Renal pelvis (tissue), 12 donors: ENCODE measurements around the gene POFUT2. TPM values are rescaled to one million over a fixed set of nuclear protein-coding genes. Genes with fewer than 3 reads are reported as not detected.

Source experiments
- DNase-seq: peaks from one replicate; pipeline ENCODE4 v3.0.0-alpha.2; 2013
- long read RNA-seq, 16 experiments: transcript quantifications; one replicate each; lab custom pipeline, GENCODE V29; 2026
- polyA plus RNA-seq, 3 donors: library from polyadenylated mRNA; unstranded; fragments of 120-200 nt; gene quantifications; one replicate each; pipeline ENCODE4 v1.2.1, GENCODE V29; 2013; ENCODE audit not compliant: insufficient read length in 3 of 3

The POFUT2 gene, protein sequence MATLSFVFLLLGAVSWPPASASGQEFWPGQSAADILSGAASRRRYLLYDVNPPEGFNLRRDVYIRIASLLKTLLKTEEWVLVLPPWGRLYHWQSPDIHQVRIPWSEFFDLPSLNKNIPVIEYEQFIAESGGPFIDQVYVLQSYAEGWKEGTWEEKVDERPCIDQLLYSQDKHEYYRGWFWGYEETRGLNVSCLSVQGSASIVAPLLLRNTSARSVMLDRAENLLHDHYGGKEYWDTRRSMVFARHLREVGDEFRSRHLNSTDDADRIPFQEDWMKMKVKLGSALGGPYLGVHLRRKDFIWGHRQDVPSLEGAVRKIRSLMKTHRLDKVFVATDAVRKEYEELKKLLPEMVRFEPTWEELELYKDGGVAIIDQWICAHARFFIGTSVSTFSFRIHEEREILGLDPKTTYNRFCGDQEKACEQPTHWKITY
- polyA plus RNA-seq, result 10 to 100 TPM; 37.9 to 41.3 (median 38.1) TPM
- long read RNA-seq, donor 1, full-length matches to known transcripts, result 11 of 11 reads
- long read RNA-seq, donor 1, partial matches to known transcripts, result 0 of 11 reads
- long read RNA-seq, donor 1, other reads (novel, unspliced or antisense), result 0 of 11 reads
- long read RNA-seq, donor 2, full-length matches to known transcripts, result 9 of 9 reads
- long read RNA-seq, donor 2, partial matches to known transcripts, result 0 of 9 reads
- long read RNA-seq, donor 2, other reads (novel, unspliced or antisense), result 0 of 9 reads
- long read RNA-seq, donor 3, transcript POFUT2-203 (9 exons, 2,871 nt), result major isoform, 6 of 9 reads
- long read RNA-seq, donor 3, partial matches to known transcripts, result 0 of 9 reads
- long read RNA-seq, donor 3, other reads (novel, unspliced or antisense), result 0 of 9 reads
- long read RNA-seq, donor 4, transcript POFUT2-203 (9 exons, 2,871 nt), result major isoform, 8 of 8 reads
- long read RNA-seq, donor 4, partial matches to known transcripts, result 0 of 8 reads
- long read RNA-seq, donor 4, other reads (novel, unspliced or antisense), result 0 of 8 reads
- long read RNA-seq, donor 5, partial matches to known transcripts, result 0 of 5 reads
- long read RNA-seq, donor 5, other reads (novel, unspliced or antisense), result 0 of 5 reads
- long read RNA-seq, donor 6, full-length matches to known transcripts, result 4 of 4 reads
- long read RNA-seq, donor 6, partial matches to known transcripts, result 0 of 4 reads
- long read RNA-seq, donor 6, other reads (novel, unspliced or antisense), result 0 of 4 reads
- long read RNA-seq, donor 7, transcript POFUT2-203 (9 exons, 2,871 nt), result major isoform, 9 of 10 reads
- long read RNA-seq, donor 7, partial matches to known transcripts, result 0 of 10 reads
- long read RNA-seq, donor 7, other reads (novel, unspliced or antisense), result 0 of 10 reads
- long read RNA-seq, donor 8, partial matches to known transcripts, result 0 of 5 reads
- long read RNA-seq, donor 8, other reads (novel, unspliced or antisense), result 0 of 5 reads
- long read RNA-seq, donor 9, partial matches to known transcripts, result 13 of 23 reads
- long read RNA-seq, donor 9, other reads (novel, unspliced or antisense), result 5 of 23 reads
- long read RNA-seq, donor 10, partial matches to known transcripts, result 0 of 5 reads
- long read RNA-seq, donor 10, other reads (novel, unspliced or antisense), result 0 of 5 reads
- long read RNA-seq, donor 11, partial matches to known transcripts, result 6 of 26 reads
- long read RNA-seq, donor 11, other reads (novel, unspliced or antisense), result 16 of 26 reads
- long read RNA-seq, donor 12, transcript POFUT2-203 (9 exons, 2,871 nt), result major isoform, 7 of 8 reads
- long read RNA-seq, donor 12, partial matches to known transcripts, result 0 of 8 reads
- long read RNA-seq, donor 12, other reads (novel, unspliced or antisense), result 0 of 8 reads
- long read RNA-seq, donor 13, partial matches to known transcripts, result 0 of 6 reads
- long read RNA-seq, donor 13, other reads (novel, unspliced or antisense), result 0 of 6 reads
- long read RNA-seq, donor 14, transcript POFUT2-203 (9 exons, 2,871 nt), result major isoform, 5 of 5 reads
- long read RNA-seq, donor 14, partial matches to known transcripts, result 0 of 5 reads
- long read RNA-seq, donor 14, other reads (novel, unspliced or antisense), result 0 of 5 reads
- long read RNA-seq, donor 15, full-length matches to known transcripts, result 11 of 11 reads
- long read RNA-seq, donor 15, partial matches to known transcripts, result 0 of 11 reads
- long read RNA-seq, donor 15, other reads (novel, unspliced or antisense), result 0 of 11 reads
- long read RNA-seq, donor 16, partial matches to known transcripts, result 0 of 5 reads
- long read RNA-seq, donor 16, other reads (novel, unspliced or antisense), result 0 of 5 reads

DNA sequence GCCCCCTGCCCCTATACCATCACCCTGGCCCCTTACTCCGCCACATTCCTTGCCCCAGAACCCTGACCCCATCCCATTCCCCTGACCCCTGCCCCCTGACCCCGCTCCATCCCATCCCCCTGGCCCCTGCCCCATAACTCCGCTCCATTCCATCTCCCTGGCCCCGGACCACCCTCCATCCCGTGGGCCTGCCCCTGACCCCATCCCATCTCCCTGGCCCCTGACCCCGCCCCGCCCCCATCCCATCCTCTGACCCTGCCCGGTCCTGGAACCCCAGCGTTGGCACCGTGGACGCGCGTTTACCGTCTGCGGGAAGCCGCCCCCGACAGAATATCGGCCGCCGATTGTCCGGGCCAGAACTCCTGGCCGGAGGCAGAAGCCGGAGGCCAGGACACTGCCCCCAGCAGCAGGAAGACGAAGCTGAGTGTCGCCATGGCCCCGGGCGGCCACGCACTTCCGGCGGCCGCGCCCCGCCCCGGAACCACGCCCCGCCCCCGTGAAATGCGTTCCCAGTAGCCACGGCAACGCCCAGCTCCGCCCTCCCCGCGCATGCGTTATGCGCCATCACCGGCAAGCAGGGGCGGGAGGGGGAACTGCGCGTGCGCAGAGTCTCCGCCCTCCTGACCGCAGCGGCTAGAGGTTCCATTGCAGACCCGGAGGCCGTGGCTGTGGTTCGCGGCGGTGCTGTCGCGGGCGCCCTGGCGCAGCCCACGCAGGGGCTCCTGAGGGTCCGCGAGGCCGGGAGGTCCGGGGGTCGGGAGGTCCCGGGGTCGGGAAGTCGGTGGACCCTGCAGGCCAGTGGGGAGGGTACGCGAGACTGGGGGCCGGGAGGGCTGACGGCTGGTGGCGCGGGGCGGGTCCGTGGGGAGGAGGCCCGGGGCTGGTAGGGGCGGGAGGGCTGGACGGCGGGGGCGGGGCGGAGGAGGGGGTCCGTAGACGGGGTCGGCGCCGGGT, at the start of gene POFUT2:
TSS of gene POFUT2 (minus strand) at position 458 of the 954 bp plus-strand sequence. CDS start at position 434, 24 bp downstream.
- peak; percentile 94 for DNase-seq

- DNase-seq, result no peak
Observed at GRCh38 chr21:45336870-45337269, 49.2 kb upstream of the POFUT2 start.

DNA sequence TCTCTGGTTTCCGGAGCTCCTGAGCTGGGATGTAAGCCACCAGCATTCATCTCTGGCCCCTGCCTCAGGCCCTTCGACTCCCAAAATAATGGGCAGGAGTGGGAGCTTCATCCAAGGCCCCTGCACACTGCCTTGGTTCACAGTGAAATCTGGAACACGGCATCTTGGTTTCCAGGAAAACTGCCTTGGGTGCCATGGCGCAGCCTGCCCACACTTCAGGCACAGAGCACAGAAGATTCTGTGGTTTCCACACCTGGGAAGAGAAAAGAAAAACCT, 48.8 kb upstream of the POFUT2 start:
- no peak for DNase-seq

GRCh38 chr21:45335761-45336534, 48.3 kb upstream of the POFUT2 start:
- DNase-seq, result no peak

GRCh38 chr21:45335151-45335760, 47.6 kb upstream of the POFUT2 start:
- DNase-seq, result no peak

DNA sequence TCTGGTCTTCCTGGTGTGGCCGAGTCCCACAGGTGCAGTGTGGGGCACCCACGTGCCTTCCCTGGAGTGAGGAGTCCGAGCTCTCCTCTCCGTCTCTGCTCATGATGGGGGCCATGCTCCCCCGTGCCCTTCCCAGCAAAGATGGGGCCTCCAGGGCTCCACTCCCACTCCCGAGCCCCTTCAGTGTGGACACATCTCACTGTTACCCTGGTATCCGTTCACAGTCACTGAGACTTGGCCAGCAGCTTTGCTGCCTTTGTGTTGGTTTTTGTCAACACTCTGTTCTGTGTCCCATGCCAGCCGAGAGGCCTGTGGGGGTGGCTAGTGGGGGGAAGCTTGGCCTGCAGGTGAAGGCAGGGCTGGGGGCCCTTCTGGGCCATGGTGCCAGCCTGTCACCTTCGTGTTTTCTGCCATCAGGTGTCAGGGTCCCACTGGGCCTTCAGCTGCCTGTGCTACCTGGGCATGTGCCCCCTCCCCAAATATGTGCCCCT, 46.9 kb upstream of the POFUT2 start:
- no peak for DNase-seq

DNA sequence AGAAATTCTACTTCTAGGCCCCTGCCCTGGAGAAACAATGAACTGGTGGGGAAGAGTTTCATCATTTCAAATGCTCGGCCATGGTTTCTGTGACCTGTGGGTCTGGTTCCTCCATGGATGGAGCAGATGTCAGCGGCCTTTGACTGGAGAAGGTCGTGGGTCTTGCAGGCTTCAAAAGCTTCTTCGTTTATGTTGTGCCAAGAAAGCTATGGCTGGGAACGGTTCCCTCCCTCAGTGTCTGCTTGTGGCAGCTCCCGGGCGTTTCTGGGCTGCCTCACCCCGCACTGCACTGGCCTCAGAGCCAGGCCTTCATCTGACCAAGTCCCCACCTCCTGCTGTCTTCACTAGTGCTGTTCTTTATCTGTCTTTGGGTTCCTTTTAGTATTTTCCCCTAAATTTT, 46.4 kb upstream of the POFUT2 start:
- DNase-seq, result no peak

GRCh38 chr21:45333583-45334121, 46.0 kb upstream of the POFUT2 start:
- no peak for DNase-seq

- DNase-seq, result no peak
Observed at GRCh38 chr21:45332981-45333582, 45.4 kb upstream of the POFUT2 start.

DNA sequence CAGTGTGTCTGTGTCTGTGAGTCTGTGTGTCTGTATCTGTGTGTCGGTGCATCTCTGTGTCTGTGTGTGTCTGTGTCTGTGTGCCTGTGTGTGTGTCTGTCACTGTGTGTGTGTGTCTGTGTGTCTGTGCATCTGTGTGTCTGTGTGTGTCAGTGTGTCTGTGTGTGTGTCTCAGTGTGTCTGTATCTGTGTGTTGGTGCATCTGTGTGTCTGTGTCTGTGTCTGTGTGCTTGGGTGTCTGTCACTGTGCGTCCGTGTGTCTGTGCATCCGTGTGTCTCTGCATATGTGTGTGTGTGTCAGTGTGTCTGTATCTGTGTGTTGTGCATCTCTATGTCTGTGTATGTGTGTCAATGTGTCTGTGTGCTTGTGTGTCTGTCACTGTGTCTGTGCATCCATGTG, 44.7 kb upstream of the POFUT2 start:
- DNase-seq, result no peak

- DNase-seq, result no peak
Observed at GRCh38 chr21:45331531-45332147, 43.9 kb upstream of the POFUT2 start.

GRCh38 chr21:45330851-45331261, 43.2 kb upstream of the POFUT2 start:
- DNase-seq, result no peak

- DNase-seq, result peak; percentile 78
Observed at GRCh38 chr21:45330075-45330781, 42.5 kb upstream of the POFUT2 start.

DNA sequence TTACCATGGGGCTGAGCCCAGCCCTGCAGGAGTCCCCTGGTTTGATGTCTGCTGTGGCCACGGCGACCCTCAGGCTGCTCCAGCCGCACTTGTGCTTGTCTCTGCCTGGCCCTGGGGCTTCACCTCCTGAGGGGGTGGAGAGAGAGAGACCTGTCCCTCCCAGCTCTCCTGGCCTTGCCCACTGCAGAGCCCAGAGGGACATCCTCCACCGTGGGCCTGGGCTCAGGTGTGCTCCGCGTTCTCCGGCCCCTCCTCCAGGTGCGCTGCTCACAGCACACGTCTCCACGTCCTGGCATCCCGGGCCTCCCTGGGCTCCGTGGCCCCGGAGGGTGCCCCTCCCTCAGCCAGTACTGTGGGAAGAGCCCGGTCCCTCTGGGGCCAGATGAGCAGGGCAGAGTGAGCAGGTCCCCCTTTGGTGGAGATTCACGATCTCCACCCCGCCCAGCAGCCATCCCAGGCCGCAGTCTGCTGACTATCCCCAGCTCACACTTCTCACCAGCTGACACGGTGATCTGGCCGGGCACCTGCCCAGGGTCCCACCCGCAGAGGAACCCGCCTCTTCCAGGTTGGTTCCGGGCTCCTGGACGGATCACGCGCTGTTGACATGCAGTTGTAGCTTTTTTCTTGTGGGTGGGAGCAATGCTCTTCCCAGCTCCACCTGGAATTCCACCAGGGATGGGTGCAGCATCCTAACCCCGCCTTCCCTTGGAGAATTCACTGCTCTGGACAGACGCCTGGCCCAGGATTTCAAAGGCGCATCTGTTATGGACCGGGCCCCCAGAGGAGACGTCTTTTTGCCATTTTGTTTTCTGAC, 41.8 kb upstream of the POFUT2 start:
- no peak for DNase-seq
